AG04450 (cell line): ENCODE measurements around the gene PPP2R2B. TPM values are rescaled to one million over a fixed set of nuclear protein-coding genes. Genes with fewer than 3 reads are reported as not detected.

Experiments
- CTCF ChIA-PET: fragments of 300-600, 350-600 bp; formaldehyde crosslinking; extraction: SDS; loops from one replicate; lab custom pipeline; 2022; ENCODE audit warnings: antibody characterized with exemption, inconsistent platforms; lab: Charles Lee
- POLR2A ChIA-PET: fragments of 350-600 bp; formaldehyde crosslinking; extraction: SDS; loops from one replicate; lab custom pipeline; 2021; ENCODE audit warnings: antibody characterized with exemption, inconsistent platforms; lab: Yijun Ruan, JAX
- DNase-seq: peaks from one replicate; pipeline ENCODE4 v3.0.0-alpha.2; 2011; ENCODE audit warnings: low read depth, low spot score
- H3K27ac ChIP-seq: one replicate; pipeline ENCODE4 v1.5.1; 2012; ENCODE audit warnings: low read depth, low read length, control low read depth
- H3K27me3 ChIP-seq: one replicate; pipeline ENCODE4 v1.6.0; 2012; ENCODE audit warnings: low read length; ENCODE audit not compliant: control insufficient read depth, insufficient read depth
- H3K4me3 ChIP-seq: 2 replicates; pipeline ENCODE4 v1.5.1; 2011; ENCODE audit warnings: mild to moderate bottlenecking, low read depth, low read length, control low read depth
- H3K9me3 ChIP-seq: 2 replicates; pipeline ENCODE4 v1.5.1; 2012; ENCODE audit warnings: low read length; ENCODE audit not compliant: control insufficient read depth, insufficient read depth
- polyA plus RNA-seq: library from polyadenylated mRNA; depleted of rRNA; stranded (reverse); fragments of >200 nt; gene quantifications from 2 replicates; pipeline ENCODE4 v1.2.3, GENCODE V29; 2011
- TF ChIP-seq, protein P1 (sequence below): IDR thresholded peaks from 2 replicates; pipeline ENCODE4 v1.5.1; 2011; ENCODE audit warnings: low read depth, low read length, control low read depth, inconsistent platforms

The PPP2R2B gene
- polyA plus RNA-seq, 1 experiment: not detected

DNA sequence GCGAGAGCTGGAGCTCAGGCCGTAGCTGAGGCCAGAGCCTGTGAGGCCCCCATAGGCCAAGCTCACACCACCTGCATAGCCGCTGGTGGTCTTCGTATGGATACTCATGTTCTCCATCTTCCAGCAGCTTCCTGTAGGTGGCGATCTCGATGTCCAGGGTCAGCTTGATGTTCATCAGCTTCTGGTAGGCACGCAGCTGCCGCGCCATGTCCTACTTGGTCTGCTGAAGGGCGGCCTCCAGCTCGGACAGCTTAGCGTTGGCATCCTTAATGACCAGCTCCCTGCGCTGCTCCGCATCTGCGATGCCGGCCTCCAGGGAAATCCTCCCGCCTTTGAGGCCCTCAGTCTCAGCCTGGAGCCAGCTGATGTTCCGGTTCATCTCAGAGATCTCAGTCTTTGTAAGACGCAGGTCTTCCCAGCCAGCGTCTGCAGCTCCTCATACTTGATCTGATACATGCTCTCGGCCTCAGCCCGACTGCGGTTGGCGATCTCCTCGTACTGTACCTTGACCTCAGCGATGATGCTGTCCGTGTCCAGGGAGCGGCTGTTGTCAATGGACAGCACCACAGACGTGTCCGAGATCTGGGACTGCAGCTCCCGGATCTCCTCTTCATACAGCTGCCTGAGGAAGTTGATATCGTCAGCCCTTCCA is 172.1 kb downstream of the PPP2R2B start:
- no peak overlapping the region for H3K4me3 ChIP-seq
- DNase-seq: no peak
- H3K27ac ChIP-seq: no peak overlapping the region
- H3K9me3 ChIP-seq: peaks cover 14% of the 10 kb centered on the region
- CTCF ChIA-PET: no interaction called here
- TF ChIP-seq, protein P1, sequence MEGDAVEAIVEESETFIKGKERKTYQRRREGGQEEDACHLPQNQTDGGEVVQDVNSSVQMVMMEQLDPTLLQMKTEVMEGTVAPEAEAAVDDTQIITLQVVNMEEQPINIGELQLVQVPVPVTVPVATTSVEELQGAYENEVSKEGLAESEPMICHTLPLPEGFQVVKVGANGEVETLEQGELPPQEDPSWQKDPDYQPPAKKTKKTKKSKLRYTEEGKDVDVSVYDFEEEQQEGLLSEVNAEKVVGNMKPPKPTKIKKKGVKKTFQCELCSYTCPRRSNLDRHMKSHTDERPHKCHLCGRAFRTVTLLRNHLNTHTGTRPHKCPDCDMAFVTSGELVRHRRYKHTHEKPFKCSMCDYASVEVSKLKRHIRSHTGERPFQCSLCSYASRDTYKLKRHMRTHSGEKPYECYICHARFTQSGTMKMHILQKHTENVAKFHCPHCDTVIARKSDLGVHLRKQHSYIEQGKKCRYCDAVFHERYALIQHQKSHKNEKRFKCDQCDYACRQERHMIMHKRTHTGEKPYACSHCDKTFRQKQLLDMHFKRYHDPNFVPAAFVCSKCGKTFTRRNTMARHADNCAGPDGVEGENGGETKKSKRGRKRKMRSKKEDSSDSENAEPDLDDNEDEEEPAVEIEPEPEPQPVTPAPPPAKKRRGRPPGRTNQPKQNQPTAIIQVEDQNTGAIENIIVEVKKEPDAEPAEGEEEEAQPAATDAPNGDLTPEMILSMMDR: no peak
- POLR2A ChIA-PET: no interaction called here
- H3K27me3 ChIP-seq: no peaks in the 10 kb centered on the region

DNA sequence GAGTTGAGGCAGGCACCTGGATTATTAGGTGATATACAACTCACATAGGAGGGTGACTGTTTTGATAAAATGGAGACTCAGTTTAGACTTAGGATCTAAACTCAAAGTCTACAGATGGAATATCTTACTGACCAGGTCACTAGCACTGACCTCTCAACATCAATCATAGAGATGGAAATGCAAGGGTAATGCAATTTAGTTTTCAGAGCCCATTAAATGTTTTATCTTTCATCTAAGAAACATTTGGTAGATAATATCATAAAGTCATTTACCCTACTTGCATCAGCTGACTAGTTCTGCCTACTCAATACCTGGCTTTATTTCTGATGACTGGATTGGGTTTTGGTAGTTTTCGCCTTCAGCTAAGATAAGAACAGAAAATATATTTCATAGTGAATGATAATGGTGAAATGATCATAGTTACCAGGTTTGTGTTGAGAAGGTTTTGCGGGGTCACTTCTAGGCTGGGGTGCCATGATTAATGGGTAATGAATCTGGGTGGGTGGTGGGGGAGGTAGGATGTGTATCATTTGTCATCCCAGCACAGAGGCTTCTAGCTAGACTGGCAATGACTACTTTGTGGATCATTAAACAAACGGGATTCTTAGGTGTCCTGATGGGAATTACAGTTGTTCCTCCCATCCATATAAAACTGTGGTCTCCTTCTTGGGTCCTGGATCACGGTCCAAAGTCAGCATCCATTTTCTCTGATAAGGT is 173.4 kb downstream of the PPP2R2B start:
- POLR2A ChIA-PET: no interaction called here

DNA sequence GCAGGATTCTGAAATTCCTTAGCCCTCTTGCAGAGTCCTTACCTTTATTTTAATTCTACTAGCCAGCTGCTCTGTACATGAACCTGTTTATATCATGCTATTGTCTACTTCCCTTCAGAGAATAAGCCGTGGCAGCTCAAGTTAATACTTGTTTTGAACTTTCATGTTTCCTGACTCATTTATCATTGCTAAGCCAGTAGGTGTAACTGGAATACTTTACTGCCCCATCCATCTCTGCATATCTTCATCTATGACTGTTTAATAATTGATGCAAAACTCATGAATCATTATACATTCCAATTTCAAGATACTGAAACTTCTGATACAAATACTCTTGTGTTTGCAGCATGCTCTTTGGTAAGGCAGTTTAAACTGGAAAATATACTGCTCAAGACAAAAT is 174.7 kb downstream of the PPP2R2B start:
- no peaks in the 10 kb centered on the region for H3K27me3 ChIP-seq
- ChIA-PET CTCF (no interaction called here), POLR2A (no interaction called here)
- H3K9me3 ChIP-seq: peaks cover 14% of the 10 kb centered on the region
- no peak overlapping the region for H3K4me3 ChIP-seq
- TF ChIP-seq, protein P1: no peak
- no peak overlapping the region for H3K27ac ChIP-seq
- no peak for DNase-seq

More for the DNA sequence above, 173.4 kb downstream of the PPP2R2B start:
- no peak for DNase-seq
- H3K27ac ChIP-seq: no peak overlapping the region
- CTCF ChIA-PET: interaction anchor here (0.7 kb wide), 1 partner anchor 826 kb away, joined by 4 read pairs; no protein-coding TSS in a partner anchor
- H3K9me3 ChIP-seq: peaks cover 14% of the 10 kb centered on the region
- TF ChIP-seq, protein P1: no peak
- H3K4me3 ChIP-seq: no peak overlapping the region
- no peaks in the 10 kb centered on the region for H3K27me3 ChIP-seq

DNA sequence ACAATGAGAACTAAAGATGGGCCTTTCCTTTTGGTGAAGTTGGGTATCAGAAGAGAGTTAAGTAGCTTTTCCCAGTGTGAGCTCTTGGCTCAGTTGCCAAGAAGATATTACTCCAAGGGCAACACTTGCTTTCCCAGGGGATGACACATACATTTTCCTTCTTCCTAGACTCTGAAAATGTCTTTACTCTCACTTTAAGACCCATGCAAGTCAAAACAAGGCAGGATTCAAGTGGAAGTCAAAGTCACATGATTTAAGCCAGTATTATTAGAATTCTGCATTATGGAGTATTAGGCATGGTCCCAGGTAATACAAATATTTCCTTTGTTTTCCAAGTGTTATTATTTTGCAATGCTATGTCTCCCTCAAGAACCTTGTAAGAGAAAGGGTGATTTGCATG is 175.1 kb downstream of the PPP2R2B start:
- Histone ChIP-seq H3K9me3 (peaks cover 14% of the 10 kb centered on the region), H3K4me3 (no peak overlapping the region), H3K27ac (no peak overlapping the region), H3K27me3 (no peaks in the 10 kb centered on the region)
- DNase-seq: no peak
- TF ChIP-seq, protein P1: no peak
- POLR2A ChIA-PET: no interaction called here
- CTCF ChIA-PET: no interaction called here
